GM21786 (cell line): ENCODE data around the gene REXO1.
"Not testable (repeated sequence)": the region's sequence is repeated elsewhere in the genome, so short reads cannot be mapped to it uniquely, and the experiment has no call there.

Source experiments
- ATAC-seq: cut with Tn5 transposase; IDR thresholded peaks from one replicate; pipeline ENCODE4 v1.9.1; 2021; ENCODE audit not compliant: unreplicated experiment

The REXO1 gene

GRCh38 chr19:1877280-1877660 lies 29.0 kb upstream of the REXO1 start:
- not testable (repeated sequence) for ATAC-seq

DNA sequence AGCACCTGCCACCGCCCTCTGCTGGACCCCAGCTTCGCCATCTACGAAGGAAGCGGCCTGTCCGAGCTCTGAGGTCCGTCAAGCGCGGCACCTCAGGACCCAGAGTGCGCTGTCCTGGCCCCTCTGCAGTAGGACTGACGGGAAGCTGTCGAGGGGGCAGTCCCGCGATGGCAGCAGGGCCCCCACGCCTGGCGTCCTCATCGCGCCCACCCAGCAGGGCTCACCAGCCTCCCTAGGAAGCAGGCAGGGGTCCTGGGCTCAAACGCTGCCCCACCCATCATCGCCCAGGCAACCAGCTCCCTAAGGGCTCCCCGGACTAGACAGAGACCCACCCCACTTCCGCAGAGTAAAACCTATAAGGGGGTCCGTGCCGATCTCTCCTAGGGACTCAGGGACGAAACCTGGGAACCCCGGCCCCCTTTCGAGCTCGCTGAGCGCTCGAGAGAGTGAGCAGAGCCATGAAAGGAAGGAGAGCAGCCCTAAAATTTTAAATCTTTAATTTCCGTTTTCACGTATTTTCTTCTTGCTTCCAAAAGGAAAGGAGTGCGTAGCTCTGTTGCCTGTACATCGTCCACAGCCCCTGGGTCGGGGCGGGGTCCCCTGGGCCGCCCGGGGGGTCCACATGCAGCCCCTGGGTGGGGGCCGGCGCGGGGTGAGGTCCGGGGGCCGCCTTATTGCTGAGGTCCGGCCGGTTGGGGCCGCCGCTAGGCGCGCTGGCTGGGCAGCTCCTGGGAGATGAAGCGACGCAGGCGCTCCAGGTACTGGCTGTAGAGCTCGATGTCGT lies 28.4 kb upstream of the REXO1 start:
- ATAC-seq, result not testable (repeated sequence)

GRCh38 chr19:1875646-1876495 lies 27.6 kb upstream of the REXO1 start:
- ATAC-seq, result peak; percentile 83

DNA sequence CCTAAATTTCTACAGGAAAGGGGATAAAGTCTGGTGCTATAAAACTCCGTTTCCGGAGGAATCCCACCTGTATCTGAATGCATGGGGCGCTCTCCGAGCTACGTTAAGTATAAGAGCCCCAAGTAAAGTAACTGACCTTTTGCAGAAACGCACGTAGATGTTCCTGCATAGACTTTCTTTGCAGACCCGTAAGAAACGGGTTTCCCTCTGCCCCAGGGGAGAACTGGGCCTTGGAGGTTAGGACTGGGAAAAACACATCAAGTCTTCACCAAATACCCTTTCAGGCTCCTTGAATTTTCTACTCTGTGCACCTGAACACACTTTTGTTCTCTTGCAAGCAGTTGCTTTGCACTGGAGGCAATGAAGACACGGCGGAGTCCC lies 27.0 kb upstream of the REXO1 start:
- ATAC-seq, result not testable (repeated sequence)

DNA sequence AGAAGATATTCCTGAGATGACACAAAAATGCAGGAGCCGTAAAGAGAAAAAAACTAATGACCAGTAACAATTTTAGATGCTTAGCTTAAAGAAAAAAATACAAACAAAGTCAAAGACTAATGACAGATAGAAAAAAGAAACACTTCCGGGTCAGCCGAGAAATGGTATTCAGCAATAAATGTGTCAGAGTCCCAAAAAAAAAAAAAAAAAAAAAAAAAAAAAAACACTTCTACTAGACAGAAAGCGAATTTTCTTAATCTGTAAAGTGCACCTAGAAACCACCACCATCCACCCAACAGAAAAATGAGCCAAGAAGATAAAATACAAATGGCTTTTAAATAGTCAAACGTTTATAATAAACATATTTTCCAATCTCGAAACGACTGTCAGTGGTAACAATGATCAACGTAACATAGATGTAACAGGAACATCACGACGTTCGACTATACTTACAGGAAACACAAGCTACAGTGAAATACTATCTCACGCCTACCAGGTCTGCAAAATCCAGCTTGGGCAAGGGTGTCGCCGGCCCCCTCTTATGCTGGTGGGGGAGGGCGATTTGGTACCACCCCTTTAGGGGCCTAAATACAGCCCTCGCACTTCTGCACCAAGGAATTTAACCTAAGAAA lies 26.4 kb upstream of the REXO1 start:
- no peak for ATAC-seq

- ATAC-seq, result no peak
These were observed 25.5 kb upstream of the REXO1 start for GRCh38 chr19:1873524-1874473.

DNA sequence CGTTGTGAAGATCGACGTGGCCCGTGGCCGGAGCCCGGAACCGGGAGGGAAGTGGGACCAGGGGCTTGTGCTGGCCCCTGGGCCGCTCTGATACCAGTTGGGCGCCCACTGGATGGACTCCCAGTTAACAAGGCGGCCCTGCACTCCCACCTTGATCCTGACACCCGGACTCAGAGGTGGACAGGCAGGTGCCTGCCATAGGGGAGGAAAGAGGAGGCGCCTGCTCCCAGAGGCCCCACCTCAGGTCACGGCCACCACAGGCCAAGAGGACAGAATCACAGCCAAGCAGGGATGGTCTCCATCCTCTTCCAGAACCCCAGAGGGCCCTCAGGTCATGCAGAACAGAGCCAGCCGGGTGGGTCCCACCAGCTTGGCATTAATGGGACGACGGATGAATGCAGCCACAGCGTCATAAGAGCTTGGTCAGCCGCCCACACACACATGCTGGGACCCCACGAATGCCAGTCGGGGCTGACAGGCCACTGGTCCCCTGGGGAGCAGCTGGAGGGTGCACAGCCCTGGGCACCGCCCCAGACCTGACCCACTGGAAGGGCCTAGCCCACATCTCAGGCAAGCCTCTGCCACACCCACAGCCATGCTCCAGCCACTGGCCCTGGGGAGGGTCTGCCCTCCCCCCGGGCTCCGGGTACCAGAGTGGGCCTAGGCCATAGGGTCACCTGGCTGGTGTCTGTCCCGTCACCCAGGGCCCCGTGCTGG lies 24.7 kb upstream of the REXO1 start:
- no peak for ATAC-seq

GRCh38 chr19:1871630-1872029 lies 23.3 kb upstream of the REXO1 start:
- no peak for ATAC-seq

DNA sequence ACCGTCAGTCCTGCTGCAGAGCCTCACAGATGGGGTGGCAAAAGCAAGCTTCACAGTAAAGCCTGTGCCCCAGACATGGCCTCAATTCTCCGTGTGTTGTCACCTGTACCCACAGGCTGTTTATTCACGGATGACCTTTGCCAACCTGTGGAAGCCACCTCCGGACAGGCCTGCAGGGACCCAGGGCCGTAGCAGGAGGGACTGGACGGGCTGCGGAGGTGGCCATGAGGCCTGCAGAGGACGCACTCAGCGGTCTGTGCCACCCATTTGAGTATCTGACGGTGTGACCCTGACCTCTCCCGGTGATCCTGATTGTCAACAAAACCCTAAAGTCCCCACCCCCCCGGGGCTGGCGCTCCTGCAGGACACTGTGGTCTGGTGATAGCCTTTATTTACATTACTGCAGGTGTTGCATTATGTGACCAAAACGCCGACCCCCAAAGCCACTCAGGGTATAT lies 22.9 kb upstream of the REXO1 start:
- no peak for ATAC-seq

- ATAC-seq, result no peak
These were observed 20.7 kb upstream of the REXO1 start for GRCh38 chr19:1868971-1869370.

DNA sequence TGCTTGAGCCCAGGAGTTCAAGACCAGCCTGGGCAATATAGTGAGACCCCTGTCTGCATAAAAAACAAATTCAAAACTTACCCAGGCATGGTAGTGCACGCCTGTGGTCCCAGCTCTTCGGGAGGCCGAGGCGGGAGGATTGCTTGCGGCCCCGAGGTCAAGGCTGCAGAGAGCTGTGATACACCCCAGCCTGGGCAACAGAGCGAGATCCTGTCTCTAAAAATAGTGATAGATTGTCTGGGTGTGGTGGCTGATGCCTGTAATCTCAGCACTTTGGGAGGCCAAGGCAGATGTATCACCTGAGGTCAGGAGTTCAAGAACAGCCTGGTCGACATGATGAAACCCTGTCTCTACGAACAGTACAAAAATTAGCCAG lies 19.1 kb upstream of the REXO1 start:
- ATAC-seq, result no peak

- ATAC-seq, result no peak
These were observed 18.5 kb upstream of the REXO1 start for GRCh38 chr19:1866693-1867348.

DNA sequence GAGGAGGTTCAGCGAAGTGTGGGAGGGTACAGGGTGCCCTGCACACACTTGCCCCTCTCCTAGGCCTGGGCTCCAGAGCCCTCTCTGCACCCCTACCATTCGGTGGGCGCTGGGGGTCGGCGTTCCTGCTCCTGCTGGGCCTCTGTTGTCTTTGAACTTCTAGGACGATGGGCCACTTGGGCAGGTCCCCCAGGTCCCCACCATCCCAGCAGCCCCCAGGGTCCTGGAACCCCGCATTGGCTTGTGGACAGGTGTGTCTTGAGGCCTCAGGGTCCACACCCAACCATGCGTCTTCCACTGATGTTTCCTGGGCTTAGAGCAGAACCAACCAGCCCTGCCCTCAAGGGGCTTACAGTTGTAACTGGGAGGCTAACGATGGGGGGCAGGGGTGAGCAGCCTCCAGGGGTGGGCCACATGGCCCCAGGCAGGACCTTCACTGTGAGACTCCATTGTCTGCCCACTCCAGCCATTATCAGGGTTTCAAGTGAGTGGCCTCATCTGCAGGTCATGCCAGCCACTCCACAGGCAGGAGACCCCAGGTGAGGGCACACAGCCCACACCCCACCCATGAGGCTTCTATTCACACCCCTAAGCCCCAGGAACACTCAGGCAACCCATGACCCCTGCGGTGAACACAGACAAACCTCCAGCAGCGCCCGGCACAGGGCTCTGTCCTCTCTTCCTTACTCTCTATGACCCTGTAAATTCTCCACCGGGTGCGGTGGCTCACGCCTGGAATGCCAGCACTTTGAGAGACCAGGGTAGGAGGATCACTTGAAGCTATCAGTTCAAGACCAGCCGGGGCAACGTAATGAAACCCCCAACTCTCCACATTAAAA lies 17.1 kb upstream of the REXO1 start:
- ATAC-seq, result no peak

GRCh38 chr19:1864480-1865171 lies 16.3 kb upstream of the REXO1 start:
- ATAC-seq, result no peak

DNA sequence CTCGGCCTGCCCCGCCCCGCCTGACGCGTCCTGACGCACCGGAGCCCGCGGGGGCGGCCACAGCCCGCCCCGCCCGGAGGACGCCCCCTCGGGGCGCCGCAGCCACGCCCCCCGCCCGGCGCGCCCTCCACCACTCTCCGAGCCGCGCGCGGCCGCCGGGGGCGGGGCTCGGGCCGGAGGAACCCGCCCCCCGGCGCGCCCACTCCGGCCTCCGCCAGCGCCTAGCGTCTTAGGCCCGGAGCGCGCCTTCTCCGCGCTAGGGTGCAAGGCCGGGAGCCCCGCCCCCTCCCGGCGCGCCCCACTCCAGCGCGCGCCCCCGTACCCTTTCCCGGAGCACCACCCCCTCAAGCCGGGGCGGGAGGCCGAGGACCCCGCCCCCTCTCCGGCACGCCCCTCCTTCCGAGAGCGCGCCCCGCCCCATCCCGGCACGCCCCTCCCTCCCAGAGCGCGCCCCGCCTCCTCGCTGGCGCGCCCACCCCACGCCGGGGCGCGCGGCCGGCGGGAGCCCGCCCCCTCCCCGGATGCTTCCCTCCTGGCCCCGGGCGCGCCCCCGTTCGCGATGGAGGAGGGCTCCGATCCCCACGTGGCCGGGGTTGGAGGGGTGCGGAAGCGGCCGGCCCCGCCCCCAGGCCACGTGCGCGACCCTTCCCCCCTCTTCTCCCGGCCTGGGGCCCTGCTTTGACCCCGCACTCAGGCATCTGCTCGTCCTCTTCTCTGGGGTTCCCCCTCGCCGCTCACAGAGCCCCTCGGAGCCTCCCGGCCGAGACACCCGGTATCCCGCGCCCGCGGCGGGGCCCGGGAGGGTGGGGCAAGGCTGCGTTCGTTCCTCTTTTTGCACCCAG lies 15.6 kb upstream of the REXO1 start:
- ATAC-seq, result peak; percentile 52

DNA sequence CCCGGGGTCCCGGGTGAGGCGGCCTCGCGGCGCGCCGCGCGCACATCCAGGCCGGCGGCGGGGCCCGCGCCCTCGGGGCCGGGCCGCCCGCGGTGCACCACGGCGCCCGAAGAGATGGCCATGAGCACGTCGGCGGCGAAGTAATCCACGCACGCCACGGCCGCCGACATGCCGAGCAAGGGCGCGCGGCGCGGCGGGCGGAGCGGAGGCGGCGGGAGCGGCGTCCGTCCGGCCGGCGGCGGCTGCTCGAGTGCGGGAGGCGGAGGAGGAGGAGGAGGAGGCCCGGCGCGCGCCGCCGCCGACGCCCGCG lies 15.0 kb upstream of the REXO1 start, which contains the start of gene KLF16:
Gene KLF16, minus strand, starts transcription at position 252 of the 310 bp plus-strand sequence. Its CDS starts 82 bp downstream, at position 170.
- no peak for ATAC-seq
